ENCODE data around the gene KLHL7. TPM values are rescaled to one million over a fixed set of nuclear protein-coding genes. Genes with fewer than 3 reads are reported as not detected.

Gene KLHL7
- total and polyA plus RNA-seq, 4 experiments from 2014 or later, result 22.5 to 30.5 (median 26.8) TPM

DNA sequence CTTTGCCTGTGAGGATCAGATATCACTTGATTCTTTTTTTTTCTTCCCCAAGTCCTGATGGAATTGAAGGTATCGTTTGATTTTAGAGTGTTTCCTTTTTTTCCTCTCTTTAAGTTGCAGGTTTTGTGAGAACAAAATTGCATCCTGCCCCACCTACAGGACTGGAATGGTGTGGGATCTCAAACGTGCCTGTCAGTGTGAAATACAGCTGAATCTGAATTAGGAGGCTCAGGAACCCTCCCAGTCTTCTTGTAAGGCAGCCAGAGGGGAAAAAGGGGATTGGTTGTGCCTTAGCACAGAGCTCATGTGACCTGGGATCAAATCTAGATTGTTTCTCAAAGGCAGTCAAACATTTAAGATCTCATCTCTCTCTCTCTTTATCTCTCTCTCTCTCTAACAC, 32.7 kb upstream of the KLHL7 start:
- H3K4me1 Mint-ChIP-seq, result no peaks in the 10 kb centered on the region
- CTCF ChIA-PET (ENCODE audit: partially characterized antibody), result interaction anchor here (0.9 to 1.2 kb wide), 2 partner anchors 12 to 13 kb away, joined by 4 read pairs; no protein-coding TSS in a partner anchor

DNA sequence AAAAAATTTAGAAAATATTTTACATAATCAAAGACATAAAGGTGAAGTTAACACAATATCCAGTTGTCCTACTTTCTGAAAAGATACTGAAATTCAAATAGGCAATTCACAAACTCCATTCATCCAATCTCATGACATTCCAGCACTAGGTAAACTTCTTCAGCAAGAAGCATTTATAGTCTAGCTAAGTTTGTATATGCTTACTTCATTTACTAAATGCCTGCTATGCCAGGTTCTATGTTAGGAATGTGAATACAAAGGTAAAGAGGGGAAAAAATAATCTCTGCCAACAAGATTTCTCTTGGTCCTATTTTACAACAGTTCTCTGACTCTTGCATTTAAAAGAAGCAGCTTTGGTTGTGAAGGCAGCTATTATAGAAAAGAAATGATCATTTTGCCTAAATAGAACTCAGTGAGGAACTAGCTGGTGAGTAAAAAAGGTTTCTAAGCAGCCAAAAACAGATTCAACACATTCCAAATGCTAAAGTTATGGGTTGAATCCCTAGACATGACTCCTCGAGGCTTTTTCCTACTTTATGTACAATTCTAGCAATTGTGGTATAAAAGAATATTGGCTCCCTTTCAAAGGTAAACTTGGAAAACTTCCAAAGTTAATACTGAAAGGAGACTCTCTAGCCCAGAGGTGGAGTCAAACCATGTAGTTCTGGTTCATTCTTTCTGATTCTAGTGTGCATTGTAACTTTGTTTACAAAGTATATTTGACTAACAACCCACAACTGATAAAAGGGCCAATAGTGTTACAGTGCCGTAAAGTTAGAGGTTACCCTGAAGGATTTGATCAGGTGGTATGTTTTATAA, 30.9 kb upstream of the KLHL7 start:
- Histone ChIP-seq H3K27me3 (ENCODE audit: insufficient read depth, low read length) (no peaks in the 10 kb centered on the region), H3K9me3 (ENCODE audit: control insufficient read depth in 1 of 2, low read length in 2 of 2) (no peaks in the 10 kb centered on the region), H3K36me3 (ENCODE audit: insufficient read depth, low read length) (no peaks in the 10 kb centered on the region), H3K4me3 (ENCODE audit: low read length in 2 of 2) (no peak overlapping the region), H3K27ac (ENCODE audit: low read depth, low read length) (no peak overlapping the region), H3K4me1 (ENCODE audit: insufficient read depth, low read length) (no peaks in the 10 kb centered on the region)
- Mint-ChIP-seq H3K9me3 (no peaks in the 10 kb centered on the region), H3K27me3 (peaks cover 2 to 4% of the 10 kb centered on the region in 2 donors), H3K36me3 (no peaks in the 10 kb centered on the region), H3K4me1 (no peaks in the 10 kb centered on the region), H3K4me3 (no peak overlapping the region), H3K27ac (no peak overlapping the region)
- intact Hi-C loops (cut with micrococcal nuclease), result no loop called here
- ChIA-PET CTCF (ENCODE audit: partially characterized antibody) (interaction anchor here (1.2 to 1.4 kb wide), 2 partner anchors 12 to 221 kb away, joined by 3 read pairs; no protein-coding TSS in a partner anchor), POLR2A (ENCODE audit: partially characterized antibody) (no interaction called here)
- DNase-seq, result no peak

More for the DNA sequence above, 32.7 kb upstream of the KLHL7 start:
- H3K9me3 ChIP-seq (ENCODE audit: control insufficient read depth in 1 of 2, low read length in 2 of 2), result no peaks in the 10 kb centered on the region
- no peak for DNase-seq
- POLR2A ChIA-PET (ENCODE audit: partially characterized antibody), result no interaction called here
- Mint-ChIP-seq H3K27ac (no peak overlapping the region), H3K36me3 (no peaks in the 10 kb centered on the region), H3K4me3 (no peak overlapping the region), H3K9me3 (no peaks in the 10 kb centered on the region), H3K27me3 (peaks cover 2 to 4% of the 10 kb centered on the region in 2 donors)
- no peaks in the 10 kb centered on the region for H3K36me3 ChIP-seq (ENCODE audit: insufficient read depth, low read length)
- H3K4me3 ChIP-seq (ENCODE audit: low read length in 2 of 2), result no peak overlapping the region
- intact Hi-C loops (cut with micrococcal nuclease), result no loop called here
- H3K4me1 ChIP-seq (ENCODE audit: insufficient read depth, low read length), result no peaks in the 10 kb centered on the region
- H3K27me3 ChIP-seq (ENCODE audit: insufficient read depth, low read length), result no peaks in the 10 kb centered on the region
- no peak overlapping the region for H3K27ac ChIP-seq (ENCODE audit: low read depth, low read length)

DNA sequence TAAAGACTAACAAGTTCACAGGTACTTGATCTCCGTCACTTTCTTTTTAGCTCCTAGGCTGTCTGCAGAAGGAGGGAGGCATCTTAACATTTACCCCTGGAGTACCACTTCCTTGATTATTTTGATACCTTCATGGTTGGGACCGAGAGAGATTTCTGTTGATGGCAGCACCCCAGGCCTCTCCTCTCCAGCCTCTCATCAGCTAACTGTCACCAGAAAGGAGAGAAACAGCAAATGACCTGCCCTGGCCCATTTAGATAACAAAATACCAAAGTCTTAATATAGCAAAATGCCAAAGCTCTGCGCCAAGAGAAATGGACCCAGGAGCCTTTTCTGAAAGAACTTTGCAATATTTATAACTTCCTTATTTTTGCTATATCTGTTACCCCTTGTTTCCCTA, 30.0 kb upstream of the KLHL7 start:
- H3K9me3 Mint-ChIP-seq, result no peaks in the 10 kb centered on the region
- ChIA-PET CTCF (ENCODE audit: partially characterized antibody) (interaction anchor here (0.9 to 1.4 kb wide), 3 partner anchors 12 to 222 kb away, joined by 3 read pairs; no protein-coding TSS in a partner anchor), POLR2A (ENCODE audit: partially characterized antibody) (no interaction called here)
- no peak for DNase-seq
- no peak overlapping the region for H3K4me3 ChIP-seq (ENCODE audit: low read length in 2 of 2)
- no peak overlapping the region for H3K27ac Mint-ChIP-seq
- no peak overlapping the region for H3K27ac ChIP-seq (ENCODE audit: low read depth, low read length)
- no peaks in the 10 kb centered on the region for H3K36me3 Mint-ChIP-seq
- H3K4me1 Mint-ChIP-seq, result no peaks in the 10 kb centered on the region
- peaks cover 2 to 6% of the 10 kb centered on the region in 2 donors for H3K27me3 Mint-ChIP-seq
- no peaks in the 10 kb centered on the region for H3K36me3 ChIP-seq (ENCODE audit: insufficient read depth, low read length)
- H3K27me3 ChIP-seq (ENCODE audit: insufficient read depth, low read length), result no peaks in the 10 kb centered on the region
- no peaks in the 10 kb centered on the region for H3K9me3 ChIP-seq (ENCODE audit: control insufficient read depth in 1 of 2, low read length in 2 of 2)
- no peak overlapping the region for H3K4me3 Mint-ChIP-seq
- H3K4me1 ChIP-seq (ENCODE audit: insufficient read depth, low read length), result no peaks in the 10 kb centered on the region
- intact Hi-C loops (cut with micrococcal nuclease), result no loop called here

DNA sequence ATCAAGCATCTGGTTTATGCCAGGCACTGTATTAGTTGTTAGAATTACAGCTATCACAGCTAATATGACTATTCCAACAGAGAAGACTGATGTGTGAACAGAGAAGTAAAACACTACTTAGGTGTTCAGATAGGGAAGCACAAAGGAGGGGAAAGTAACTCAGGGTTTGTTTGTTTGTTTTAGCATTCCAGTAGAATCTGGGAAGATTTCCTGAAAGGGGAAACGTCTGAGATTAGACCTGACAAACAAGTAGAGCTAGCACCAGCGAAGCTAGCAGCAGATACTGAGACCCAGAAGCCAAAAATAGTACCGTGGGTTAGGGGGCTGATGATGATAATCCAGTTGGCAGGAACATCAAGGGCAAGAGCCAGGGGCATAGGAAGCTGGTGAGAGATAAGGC, 28.8 kb upstream of the KLHL7 start:
- ChIA-PET POLR2A (ENCODE audit: partially characterized antibody) (no interaction called here), CTCF (ENCODE audit: partially characterized antibody) (no interaction called here)
- Mint-ChIP-seq H3K27ac (no peak overlapping the region), H3K9me3 (no peaks in the 10 kb centered on the region), H3K27me3 (peaks cover 2 to 10% of the 10 kb centered on the region in 2 donors), H3K4me3 (no peak overlapping the region), H3K36me3 (no peaks in the 10 kb centered on the region), H3K4me1 (no peaks in the 10 kb centered on the region)
- no peaks in the 10 kb centered on the region for H3K4me1 ChIP-seq (ENCODE audit: insufficient read depth, low read length)
- no peaks in the 10 kb centered on the region for H3K9me3 ChIP-seq (ENCODE audit: control insufficient read depth in 1 of 2, low read length in 2 of 2)
- no peaks in the 10 kb centered on the region for H3K27me3 ChIP-seq (ENCODE audit: insufficient read depth, low read length)
- H3K4me3 ChIP-seq (ENCODE audit: low read length in 2 of 2), result no peak overlapping the region
- DNase-seq, result no peak
- no peak overlapping the region for H3K27ac ChIP-seq (ENCODE audit: low read depth, low read length)
- H3K36me3 ChIP-seq (ENCODE audit: insufficient read depth, low read length), result no peaks in the 10 kb centered on the region
- intact Hi-C loops (cut with micrococcal nuclease), result no loop called here

- no peaks in the 10 kb centered on the region for H3K4me1 Mint-ChIP-seq
- H3K27ac ChIP-seq (ENCODE audit: low read depth, low read length), result no peak overlapping the region
- peaks cover 0 to 3% of the 10 kb centered on the region in 2 donors for H3K36me3 Mint-ChIP-seq
- intact Hi-C loops (cut with micrococcal nuclease), result no loop called here
- H3K27ac Mint-ChIP-seq, result no peak overlapping the region
- no peaks in the 10 kb centered on the region for H3K4me1 ChIP-seq (ENCODE audit: insufficient read depth, low read length)
- no peak overlapping the region for H3K4me3 Mint-ChIP-seq
- no peak for DNase-seq
- H3K27me3 ChIP-seq (ENCODE audit: insufficient read depth, low read length), result no peaks in the 10 kb centered on the region
- H3K9me3 Mint-ChIP-seq, result peaks cover 0 to 10% (median 0%) of the 10 kb centered on the region in 8 donors
- ChIA-PET POLR2A (ENCODE audit: partially characterized antibody) (no interaction called here), CTCF (ENCODE audit: partially characterized antibody) (no interaction called here)
- no peaks in the 10 kb centered on the region for H3K9me3 ChIP-seq (ENCODE audit: control insufficient read depth in 1 of 2, low read length in 2 of 2)
- H3K27me3 Mint-ChIP-seq, result peaks cover 4 to 8% of the 10 kb centered on the region in 2 donors
- no peak overlapping the region for H3K4me3 ChIP-seq (ENCODE audit: low read length in 2 of 2)
- no peaks in the 10 kb centered on the region for H3K36me3 ChIP-seq (ENCODE audit: insufficient read depth, low read length)
Observed at GRCh38 chr7:23093111-23093510, 12.5 kb upstream of the KLHL7 start.

GRCh38 chr7:23093546-23093945, 12.0 kb upstream of the KLHL7 start:
- Histone ChIP-seq H3K36me3 (ENCODE audit: insufficient read depth, low read length) (no peaks in the 10 kb centered on the region), H3K27me3 (ENCODE audit: insufficient read depth, low read length) (no peaks in the 10 kb centered on the region), H3K4me1 (ENCODE audit: insufficient read depth, low read length) (no peaks in the 10 kb centered on the region), H3K4me3 (ENCODE audit: low read length in 2 of 2) (no peak overlapping the region), H3K9me3 (ENCODE audit: control insufficient read depth in 1 of 2, low read length in 2 of 2) (no peaks in the 10 kb centered on the region), H3K27ac (ENCODE audit: low read depth, low read length) (no peak overlapping the region)
- POLR2A ChIA-PET (ENCODE audit: partially characterized antibody), result no interaction called here
- no peak for DNase-seq
- H3K27ac Mint-ChIP-seq, result no peak overlapping the region
- no peak overlapping the region for H3K4me3 Mint-ChIP-seq
- peaks cover 0 to 10% (median 0%) of the 10 kb centered on the region in 8 donors for H3K9me3 Mint-ChIP-seq
- CTCF ChIA-PET (ENCODE audit: partially characterized antibody), result no interaction called here
- peaks cover 4 to 8% of the 10 kb centered on the region in 2 donors for H3K27me3 Mint-ChIP-seq
- intact Hi-C loops (cut with micrococcal nuclease), result no loop called here
- H3K36me3 Mint-ChIP-seq, result peaks cover 0 to 3% of the 10 kb centered on the region in 2 donors
- H3K4me1 Mint-ChIP-seq, result no peaks in the 10 kb centered on the region

DNA sequence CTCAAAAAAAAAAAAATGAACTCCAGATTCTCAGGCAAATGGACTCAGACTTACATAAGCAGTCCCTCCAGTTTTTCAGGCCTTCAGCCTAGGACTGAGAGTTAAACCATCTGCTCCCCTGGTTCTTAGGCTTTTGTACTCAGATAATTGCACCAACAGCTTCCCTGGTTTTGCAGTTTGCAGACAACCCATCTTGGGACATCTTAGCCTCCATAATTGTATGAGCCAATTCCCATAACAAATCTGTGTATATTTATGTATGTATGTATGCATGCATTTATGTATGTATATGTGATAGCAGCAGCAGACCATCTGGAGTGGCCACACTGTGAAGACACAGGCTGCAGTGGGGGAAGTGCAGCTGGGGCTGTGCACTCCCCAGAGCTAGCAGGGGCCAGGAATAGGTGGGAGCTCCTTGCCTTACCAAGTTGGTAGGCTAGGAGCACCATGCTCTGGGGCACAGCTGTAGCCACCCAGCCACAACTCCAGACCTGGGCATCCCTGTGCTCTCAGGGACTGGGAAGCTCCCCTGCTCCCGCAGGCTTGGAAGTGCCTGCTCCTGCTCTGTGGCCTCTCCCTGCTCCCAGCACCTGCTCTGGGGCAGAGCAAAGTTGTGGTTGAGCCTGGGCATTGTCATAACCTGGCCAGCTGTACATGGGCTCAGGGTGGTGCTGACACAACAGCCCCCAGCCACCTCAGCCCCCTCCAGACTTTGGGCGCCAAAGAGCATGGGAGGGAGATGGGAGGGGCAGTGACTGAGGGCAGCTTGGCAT, 8.9 kb upstream of the KLHL7 start:
- H3K9me3 Mint-ChIP-seq, result peaks cover 0 to 10% (median 0%) of the 10 kb centered on the region in 8 donors
- peaks cover 2 to 7% of the 10 kb centered on the region in 2 donors for H3K27me3 Mint-ChIP-seq
- H3K36me3 ChIP-seq (ENCODE audit: insufficient read depth, low read length), result no peaks in the 10 kb centered on the region
- DNase-seq, result no peak
- peaks cover 0 to 3% of the 10 kb centered on the region in 2 donors for H3K36me3 Mint-ChIP-seq
- ChIA-PET POLR2A (ENCODE audit: partially characterized antibody) (interaction anchor here (1.2 kb wide), 1 partner anchor 9 kb away, joined by 5 read pairs; the partner anchor contains the start of gene KLHL7), CTCF (ENCODE audit: partially characterized antibody) (interaction anchor here (1.0 to 3.3 kb wide), 3 partner anchors 10 to 176 kb away, joined by 3 to 16 read pairs (median 3); no protein-coding TSS in a partner anchor)
- H3K4me3 ChIP-seq (ENCODE audit: low read length in 2 of 2), result no peak overlapping the region
- no peaks in the 10 kb centered on the region for H3K4me1 Mint-ChIP-seq
- no peaks in the 10 kb centered on the region for H3K9me3 ChIP-seq (ENCODE audit: control insufficient read depth in 1 of 2, low read length in 2 of 2)
- no peak overlapping the region for H3K27ac ChIP-seq (ENCODE audit: low read depth, low read length)
- H3K4me1 ChIP-seq (ENCODE audit: insufficient read depth, low read length), result no peaks in the 10 kb centered on the region
- H3K27me3 ChIP-seq (ENCODE audit: insufficient read depth, low read length), result no peaks in the 10 kb centered on the region
- H3K4me3 Mint-ChIP-seq, result no peak overlapping the region
- intact Hi-C loops (cut with micrococcal nuclease), result no loop called here
- no peak overlapping the region for H3K27ac Mint-ChIP-seq
